GM13976 (cell line): ENCODE measurements around the gene UBA5.

Experiments used
- DNase-seq: peaks from one replicate; pipeline ENCODE4 v3.0.0; 2012; ENCODE audit warnings: low spot score
- CTCF ChIP-seq: IDR thresholded peaks from 2 replicates; pipeline ENCODE4 v1.5.1; 2012; ENCODE audit warnings: borderline replicate concordance, mild to moderate bottlenecking; ENCODE audit not compliant: insufficient read depth; ENCODE audit errors: extremely low read depth, missing control alignments, control extremely low read depth
- in situ Hi-C: fragments of 300-500 bp; cut with MboI; formaldehyde crosslinking; loops from one replicate; pipeline ENCODE4 v1.12.0; 2022; ENCODE audit warnings: low sequenced_read_pairs, mixed read lengths, inconsistent platforms; ENCODE audit not compliant: unreplicated experiment

The UBA5 gene

GRCh38 chr3:132665230-132665745 lies 5.2 kb downstream of the UBA5 start:
- in situ Hi-C loops = no loop called here
- no peak for DNase-seq
- TF ChIP-seq CTCF = no peak

- TF ChIP-seq CTCF = no peak
- no peak for DNase-seq
- in situ Hi-C loops = no loop called here
Observed at GRCh38 chr3:132669256-132669777, 9.2 kb downstream of the UBA5 start.

GRCh38 chr3:132675408-132675807 lies 15.3 kb downstream of the UBA5 start:
- no peak for TF ChIP-seq CTCF
- DNase-seq = no peak
- in situ Hi-C loops = no loop called here

- in situ Hi-C loops = no loop called here
- no peak for TF ChIP-seq CTCF
- DNase-seq = no peak
Observed at GRCh38 chr3:132679911-132680310, 19.8 kb downstream of the UBA5 start.

GRCh38 chr3:132681421-132681820 lies 21.3 kb downstream of the UBA5 start:
- DNase-seq = no peak
- in situ Hi-C loops = no loop called here
- TF ChIP-seq CTCF = no peak

- in situ Hi-C loops = no loop called here
- DNase-seq = no peak
- TF ChIP-seq CTCF = no peak
Observed at GRCh38 chr3:132682201-132682600, 22.1 kb downstream of the UBA5 start.
